HepG2 (cell line): ENCODE data around the gene USP19. TPM values are rescaled to one million over a fixed set of nuclear protein-coding genes. Genes with fewer than 3 reads are reported as not detected.

Source experiments
- CENPX ChIP-seq: sonication (generic); formaldehyde crosslinking; IDR thresholded peaks from 2 replicates; pipeline ENCODE4 v1.9.0; 2021; ENCODE audit warnings: mild to moderate bottlenecking, missing genetic modification reagents, moderate library complexity
- CREM ChIP-seq, 2 experiments: sonication (generic) in 1 of 2; formaldehyde crosslinking in 1 of 2; IDR thresholded peaks; 2 replicates each; pipeline versions ENCODE4 v1.4.0 to v1.6.1; 2016 to 2020; ENCODE audit warnings: antibody characterized with exemption in 1 of 2, mild to moderate bottlenecking in 1 of 2, missing genetic modification reagents in 1 of 2
- FLYWCH1 ChIP-seq: sonication (generic); formaldehyde crosslinking; IDR thresholded peaks from 2 replicates; pipeline ENCODE4 v1.8.1; 2023; ENCODE audit warnings: mild to moderate bottlenecking, missing genetic modification reagents
- MZF1 ChIP-seq: sonication (generic); formaldehyde crosslinking; IDR thresholded peaks from 2 replicates; pipeline ENCODE4 v1.8.1; 2023; ENCODE audit warnings: mild to moderate bottlenecking, missing genetic modification reagents, borderline replicate concordance
- NFKBIZ ChIP-seq: IDR thresholded peaks from 2 replicates; pipeline ENCODE4 v1.6.1; 2018; ENCODE audit warnings: missing genetic modification reagents, missing compliant biosample characterization
- SALL2 ChIP-seq: sonication (generic); formaldehyde crosslinking; IDR thresholded peaks from 2 replicates; pipeline ENCODE4 v1.8.1; 2023; ENCODE audit warnings: mild to moderate bottlenecking, missing genetic modification reagents, inconsistent platforms
- TCF7 ChIP-seq: sonication (generic); IDR thresholded peaks from 2 replicates; pipeline ENCODE4 v1.6.1; 2016; ENCODE audit warnings: antibody characterized with exemption, low read depth
- ZBTB42 ChIP-seq: sonication (generic); formaldehyde crosslinking; IDR thresholded peaks from 2 replicates; pipeline ENCODE4 v1.5.0; 2020; ENCODE audit warnings: mild to moderate bottlenecking, missing genetic modification reagents
- ZNF180 ChIP-seq: sonication (generic); formaldehyde crosslinking; IDR thresholded peaks from 2 replicates; pipeline ENCODE4 v1.4.0; 2020; ENCODE audit warnings: low read depth, missing genetic modification reagents, borderline replicate concordance
- ZNF614 ChIP-seq: IDR thresholded peaks from 2 replicates; pipeline ENCODE4 v1.6.1; 2018; ENCODE audit warnings: missing biosample characterization, missing genetic modification reagents, inconsistent platforms, borderline replicate concordance
- polyA plus RNA-seq, 8 experiments: library from polyadenylated mRNA; depleted of rRNA in 3 of 8; stranded (reverse) in 7 of 8; unstranded in 1 of 8; fragments of >200 nt; fragmentation: Illumina TruSeq in 4 of 8; extraction: Trizol in 4 of 8; gene quantifications; 2 replicates each; pipeline versions ENCODE4 v1.2.1 to v1.2.3, GENCODE V29; 2011 to 2016; ENCODE audit warnings: low read depth in 4 of 8, missing spikeins in 1 of 8, mixed read lengths in 1 of 8; ENCODE audit not compliant: insufficient read depth in 1 of 8
- total RNA-seq, 5 experiments: library from RNA; depleted of rRNA; stranded (reverse); fragments of >200 nt; fragmentation: Illumina TruSeq; extraction: Trizol; gene quantifications; 2 replicates each; pipeline ENCODE4 v1.2.3, GENCODE V29; 2016; ENCODE audit warnings: low read depth in 1 of 5
- TF ChIP-seq, protein P1 (sequence below): sonication (generic); formaldehyde crosslinking; IDR thresholded peaks from 2 replicates; pipeline ENCODE4 v1.4.0; 2020; ENCODE audit warnings: missing genetic modification reagents, borderline replicate concordance
- TF ChIP-seq, protein P2 (sequence below): fragments of 450-650 bp; IDR thresholded peaks from 2 replicates; pipeline ENCODE4 v1.6.1; 2017; ENCODE audit warnings: mild to moderate bottlenecking
- TF ChIP-seq, protein P3 (sequence below): sonication (generic); formaldehyde crosslinking; IDR thresholded peaks from 2 replicates; pipeline ENCODE4 v1.5.0; 2020; ENCODE audit warnings: mild to moderate bottlenecking, missing genetic modification reagents
- TF ChIP-seq, protein P4 (sequence below): conservative IDR thresholded peaks from 2 replicates; pipeline ENCODE4 v1.6.1; 2018; ENCODE audit warnings: missing genetic modification reagents

The USP19 gene
- total and polyA plus RNA-seq, 2 of the 13 experiments (the other 11 are each of a cell fraction or from before 2014, with no cell fraction given): 28.3 to 31.7 TPM

DNA sequence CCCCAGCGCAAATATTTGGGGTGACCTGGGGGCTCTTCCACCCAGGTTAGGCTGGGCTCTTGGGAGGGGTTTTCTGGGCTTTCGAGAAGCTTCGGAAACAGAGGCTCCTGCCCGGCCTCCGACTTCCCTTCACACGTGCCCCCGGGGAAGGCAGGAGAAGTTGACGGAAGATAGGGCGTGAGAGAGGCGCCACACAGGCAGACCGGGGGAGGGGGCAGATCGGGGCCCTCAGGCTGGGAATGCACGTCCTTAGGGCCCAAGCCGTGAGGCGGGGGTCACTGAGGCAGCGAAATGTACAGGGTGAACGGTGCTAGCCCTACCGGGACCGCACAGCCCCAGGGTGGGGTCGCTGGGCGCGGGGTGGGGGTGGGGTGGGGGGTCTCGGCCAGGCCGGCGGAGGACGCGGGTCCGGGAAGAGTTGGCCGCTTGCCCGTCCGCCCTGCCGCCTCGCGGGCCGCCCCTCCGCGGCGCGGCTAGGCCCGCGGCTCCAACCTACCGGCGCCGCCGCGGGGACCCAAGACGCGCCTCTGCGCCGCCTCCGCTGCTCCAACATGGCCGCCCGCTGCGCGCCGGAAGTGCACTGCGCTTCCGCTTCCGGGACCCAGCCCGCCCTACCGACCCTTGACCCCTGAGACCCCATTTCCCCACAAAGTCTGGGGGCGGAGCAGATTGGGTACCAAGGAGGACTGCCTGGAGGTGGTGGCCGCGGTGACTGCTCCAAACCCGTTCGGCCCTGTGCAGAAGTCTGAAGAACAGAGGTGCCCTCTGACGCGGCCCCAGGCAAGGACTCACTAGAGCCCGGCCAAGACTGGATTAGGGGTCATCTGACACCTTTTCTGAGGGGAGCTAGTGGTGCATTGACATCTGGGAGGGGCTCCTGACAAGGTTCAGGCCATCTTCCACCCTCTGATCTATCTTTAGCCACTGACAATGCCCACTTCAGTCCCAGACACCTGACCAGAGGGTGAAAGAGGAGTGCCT, 45.4 kb upstream of the USP19 start, which contains the start of gene CCDC71 (continued):
- TF ChIP-seq, protein P1, sequence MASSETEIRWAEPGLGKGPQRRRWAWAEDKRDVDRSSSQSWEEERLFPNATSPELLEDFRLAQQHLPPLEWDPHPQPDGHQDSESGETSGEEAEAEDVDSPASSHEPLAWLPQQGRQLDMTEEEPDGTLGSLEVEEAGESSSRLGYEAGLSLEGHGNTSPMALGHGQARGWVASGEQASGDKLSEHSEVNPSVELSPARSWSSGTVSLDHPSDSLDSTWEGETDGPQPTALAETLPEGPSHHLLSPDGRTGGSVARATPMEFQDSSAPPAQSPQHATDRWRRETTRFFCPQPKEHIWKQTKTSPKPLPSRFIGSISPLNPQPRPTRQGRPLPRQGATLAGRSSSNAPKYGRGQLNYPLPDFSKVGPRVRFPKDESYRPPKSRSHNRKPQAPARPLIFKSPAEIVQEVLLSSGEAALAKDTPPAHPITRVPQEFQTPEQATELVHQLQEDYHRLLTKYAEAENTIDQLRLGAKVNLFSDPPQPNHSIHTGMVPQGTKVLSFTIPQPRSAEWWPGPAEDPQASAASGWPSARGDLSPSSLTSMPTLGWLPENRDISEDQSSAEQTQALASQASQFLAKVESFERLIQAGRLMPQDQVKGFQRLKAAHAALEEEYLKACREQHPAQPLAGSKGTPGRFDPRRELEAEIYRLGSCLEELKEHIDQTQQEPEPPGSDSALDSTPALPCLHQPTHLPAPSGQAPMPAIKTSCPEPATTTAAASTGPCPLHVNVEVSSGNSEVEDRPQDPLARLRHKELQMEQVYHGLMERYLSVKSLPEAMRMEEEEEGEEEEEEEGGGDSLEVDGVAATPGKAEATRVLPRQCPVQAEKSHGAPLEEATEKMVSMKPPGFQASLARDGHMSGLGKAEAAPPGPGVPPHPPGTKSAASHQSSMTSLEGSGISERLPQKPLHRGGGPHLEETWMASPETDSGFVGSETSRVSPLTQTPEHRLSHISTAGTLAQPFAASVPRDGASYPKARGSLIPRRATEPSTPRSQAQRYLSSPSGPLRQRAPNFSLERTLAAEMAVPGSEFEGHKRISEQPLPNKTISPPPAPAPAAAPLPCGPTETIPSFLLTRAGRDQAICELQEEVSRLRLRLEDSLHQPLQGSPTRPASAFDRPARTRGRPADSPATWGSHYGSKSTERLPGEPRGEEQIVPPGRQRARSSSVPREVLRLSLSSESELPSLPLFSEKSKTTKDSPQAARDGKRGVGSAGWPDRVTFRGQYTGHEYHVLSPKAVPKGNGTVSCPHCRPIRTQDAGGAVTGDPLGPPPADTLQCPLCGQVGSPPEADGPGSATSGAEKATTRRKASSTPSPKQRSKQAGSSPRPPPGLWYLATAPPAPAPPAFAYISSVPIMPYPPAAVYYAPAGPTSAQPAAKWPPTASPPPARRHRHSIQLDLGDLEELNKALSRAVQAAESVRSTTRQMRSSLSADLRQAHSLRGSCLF: no peak
- TF ChIP-seq CREM (IDR thresholded peaks at IDR 0.05) (no peak), CREM (CRISPR knock-in tag; IDR thresholded peaks at IDR 0.05) (no peak), FLYWCH1 (no peak), SALL2 (CRISPR knock-in tag) (no peak; the same call in 1 of the 2 replicates), ZNF180 (CRISPR knock-in tag) (no peak), CENPX (CRISPR knock-in tag) (no peak), MZF1 (no peak), TCF7 (no peak), NFKBIZ (CRISPR knock-in tag) (no peak), ZBTB42 (CRISPR knock-in tag) (no peak), ZNF614 (CRISPR knock-in tag) (peak; percentile 11; the same call in 1 of the 2 replicates)
- TF ChIP-seq, protein P2, sequence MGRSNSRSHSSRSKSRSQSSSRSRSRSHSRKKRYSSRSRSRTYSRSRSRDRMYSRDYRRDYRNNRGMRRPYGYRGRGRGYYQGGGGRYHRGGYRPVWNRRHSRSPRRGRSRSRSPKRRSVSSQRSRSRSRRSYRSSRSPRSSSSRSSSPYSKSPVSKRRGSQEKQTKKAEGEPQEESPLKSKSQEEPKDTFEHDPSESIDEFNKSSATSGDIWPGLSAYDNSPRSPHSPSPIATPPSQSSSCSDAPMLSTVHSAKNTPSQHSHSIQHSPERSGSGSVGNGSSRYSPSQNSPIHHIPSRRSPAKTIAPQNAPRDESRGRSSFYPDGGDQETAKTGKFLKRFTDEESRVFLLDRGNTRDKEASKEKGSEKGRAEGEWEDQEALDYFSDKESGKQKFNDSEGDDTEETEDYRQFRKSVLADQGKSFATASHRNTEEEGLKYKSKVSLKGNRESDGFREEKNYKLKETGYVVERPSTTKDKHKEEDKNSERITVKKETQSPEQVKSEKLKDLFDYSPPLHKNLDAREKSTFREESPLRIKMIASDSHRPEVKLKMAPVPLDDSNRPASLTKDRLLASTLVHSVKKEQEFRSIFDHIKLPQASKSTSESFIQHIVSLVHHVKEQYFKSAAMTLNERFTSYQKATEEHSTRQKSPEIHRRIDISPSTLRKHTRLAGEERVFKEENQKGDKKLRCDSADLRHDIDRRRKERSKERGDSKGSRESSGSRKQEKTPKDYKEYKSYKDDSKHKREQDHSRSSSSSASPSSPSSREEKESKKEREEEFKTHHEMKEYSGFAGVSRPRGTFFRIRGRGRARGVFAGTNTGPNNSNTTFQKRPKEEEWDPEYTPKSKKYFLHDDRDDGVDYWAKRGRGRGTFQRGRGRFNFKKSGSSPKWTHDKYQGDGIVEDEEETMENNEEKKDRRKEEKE: no peak
- TF ChIP-seq, protein P3, sequence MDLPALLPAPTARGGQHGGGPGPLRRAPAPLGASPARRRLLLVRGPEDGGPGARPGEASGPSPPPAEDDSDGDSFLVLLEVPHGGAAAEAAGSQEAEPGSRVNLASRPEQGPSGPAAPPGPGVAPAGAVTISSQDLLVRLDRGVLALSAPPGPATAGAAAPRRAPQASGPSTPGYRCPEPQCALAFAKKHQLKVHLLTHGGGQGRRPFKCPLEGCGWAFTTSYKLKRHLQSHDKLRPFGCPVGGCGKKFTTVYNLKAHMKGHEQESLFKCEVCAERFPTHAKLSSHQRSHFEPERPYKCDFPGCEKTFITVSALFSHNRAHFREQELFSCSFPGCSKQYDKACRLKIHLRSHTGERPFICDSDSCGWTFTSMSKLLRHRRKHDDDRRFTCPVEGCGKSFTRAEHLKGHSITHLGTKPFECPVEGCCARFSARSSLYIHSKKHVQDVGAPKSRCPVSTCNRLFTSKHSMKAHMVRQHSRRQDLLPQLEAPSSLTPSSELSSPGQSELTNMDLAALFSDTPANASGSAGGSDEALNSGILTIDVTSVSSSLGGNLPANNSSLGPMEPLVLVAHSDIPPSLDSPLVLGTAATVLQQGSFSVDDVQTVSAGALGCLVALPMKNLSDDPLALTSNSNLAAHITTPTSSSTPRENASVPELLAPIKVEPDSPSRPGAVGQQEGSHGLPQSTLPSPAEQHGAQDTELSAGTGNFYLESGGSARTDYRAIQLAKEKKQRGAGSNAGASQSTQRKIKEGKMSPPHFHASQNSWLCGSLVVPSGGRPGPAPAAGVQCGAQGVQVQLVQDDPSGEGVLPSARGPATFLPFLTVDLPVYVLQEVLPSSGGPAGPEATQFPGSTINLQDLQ (CRISPR knock-in tag): peak; percentile 40; the same call in 1 of the 2 replicates
- TF ChIP-seq, protein P4, sequence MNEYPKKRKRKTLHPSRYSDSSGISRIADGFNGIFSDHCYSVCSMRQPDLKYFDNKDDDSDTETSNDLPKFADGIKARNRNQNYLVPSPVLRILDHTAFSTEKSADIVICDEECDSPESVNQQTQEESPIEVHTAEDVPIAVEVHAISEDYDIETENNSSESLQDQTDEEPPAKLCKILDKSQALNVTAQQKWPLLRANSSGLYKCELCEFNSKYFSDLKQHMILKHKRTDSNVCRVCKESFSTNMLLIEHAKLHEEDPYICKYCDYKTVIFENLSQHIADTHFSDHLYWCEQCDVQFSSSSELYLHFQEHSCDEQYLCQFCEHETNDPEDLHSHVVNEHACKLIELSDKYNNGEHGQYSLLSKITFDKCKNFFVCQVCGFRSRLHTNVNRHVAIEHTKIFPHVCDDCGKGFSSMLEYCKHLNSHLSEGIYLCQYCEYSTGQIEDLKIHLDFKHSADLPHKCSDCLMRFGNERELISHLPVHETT (CRISPR knock-in tag): peak; percentile 67; the same call in 1 of the 2 replicates
